ENCODE results near the gene SH3RF3. TPM values are rescaled to one million over a fixed set of nuclear protein-coding genes. Genes with fewer than 3 reads are reported as not detected.

SH3RF3 gene
- total and polyA plus RNA-seq, 2 of the 13 experiments (the other 11 are each of a cell fraction or from before 2014, with no cell fraction given), result 0.04 TPM; not detected in 1

- TF ChIP-seq ZNF800 (CRISPR knock-in tag; IDR thresholded peaks at IDR 0.05) (no peak), RNF219 (CRISPR knock-in tag; IDR thresholded peaks at IDR 0.05) (no peak), ZNF292 (CRISPR knock-in tag; IDR thresholded peaks at IDR 0.05; ENCODE audit: borderline replicate concordance, low read depth) (no peak)
Observed at GRCh38 chr2:109333414-109334210, 204.6 kb downstream of the SH3RF3 start (continued).

GRCh38 chr2:109335631-109336176, 206.7 kb downstream of the SH3RF3 start:
- no peak overlapping the region for H3K9ac ChIP-seq (ENCODE audit: insufficient read depth, low read depth, low read length)
- in situ Hi-C loops (cut with HindIII; ENCODE audit: extremely low pct_ligation_motif_present, low pct_unique_long_range_greater_than_20kb), result no loop called here
- no peaks in the 10 kb centered on the region for H3K4me1 ChIP-seq (ENCODE audit: insufficient read depth, low read length)
- no peak overlapping the region for H3K4me3 ChIP-seq (replicated peaks in 1 of 3; ENCODE audit: insufficient read depth in 1 of 3, low read depth in 2 of 3, low read length in 3 of 3)
- no peak overlapping the region for H3K27ac ChIP-seq (ENCODE audit: extremely low read length, insufficient read depth, low read length)
- H3K27me3 ChIP-seq (ENCODE audit: control insufficient read depth in 1 of 2, insufficient read depth in 2 of 2, low read length in 2 of 2), result peaks cover 0 to 7% of the 10 kb centered on the region in 2 experiments; a peak in 3 of 5 replicates
- ATAC-seq, result no peak
- no TSS peak for BruUV-seq (replicated peaks)
- FAIRE-seq, result no peak
- intact Hi-C loops (cut with micrococcal nuclease; ENCODE audit: unreplicated experiment), result no loop called here
- DNase-seq (ENCODE audit: low spot score), result no peak
- H3K36me3 ChIP-seq (replicated peaks in 1 of 2; ENCODE audit: control insufficient read depth in 1 of 2, insufficient read depth in 2 of 2, low read length in 2 of 2), result no peaks in the 10 kb centered on the region
- no peak overlapping the region for H3K4me2 ChIP-seq (ENCODE audit: low read depth, low read length)
- H3K9me3 ChIP-seq (ENCODE audit: low read length), result no peaks in the 10 kb centered on the region
- H3K79me2 ChIP-seq (ENCODE audit: insufficient read depth, low read length), result no peaks in the 10 kb centered on the region
- 71% methylated on average over 12 of the region's 12 CpGs for WGBS (ENCODE audit: low lambda C conversion rate)
- H4K20me1 ChIP-seq (ENCODE audit: insufficient read depth, low read length), result no peaks in the 10 kb centered on the region
- no peak overlapping the region for H2AFZ ChIP-seq (ENCODE audit: low read length)
- CTCF ChIA-PET (ENCODE audit: low intra/inter-chr PET ratio, low total read pairs), result no interaction called here
- POLR2A ChIA-PET, result no interaction called here
- TF ChIP-seq TOPORS (CRISPR knock-in tag; IDR thresholded peaks at IDR 0.05) (no peak), SMC3 (IDR thresholded peaks at IDR 0.05; ENCODE audit: low read length) (no peak), SIN3B (IDR thresholded peaks at IDR 0.05; ENCODE audit: low read length) (no peak), STAT5B (CRISPR knock-in tag; IDR thresholded peaks at IDR 0.05) (no peak), ZNF263 (CRISPR knock-in tag; IDR thresholded peaks at IDR 0.05) (no peak), ZNF710 (CRISPR knock-in tag; IDR thresholded peaks at IDR 0.05; ENCODE audit: borderline replicate concordance) (no peak), JUND (CRISPR knock-in tag; IDR thresholded peaks at IDR 0.05) (no peak), EP300 (IDR thresholded peaks at IDR 0.05; ENCODE audit: low read depth in 2 of 2, low read length in 2 of 2) (no peak), EP300 (CRISPR knock-in tag; IDR thresholded peaks at IDR 0.05; ENCODE audit: borderline replicate concordance) (no peak), ZNF598 (CRISPR knock-in tag; IDR thresholded peaks at IDR 0.05; ENCODE audit: borderline replicate concordance) (no peak), ZNF883 (CRISPR knock-in tag; IDR thresholded peaks at IDR 0.05; ENCODE audit: not compliant biosample characterization) (no peak), ZNF670 (CRISPR knock-in tag; IDR thresholded peaks at IDR 0.05; ENCODE audit: borderline replicate concordance) (no peak), GATAD1 (CRISPR knock-in tag; IDR thresholded peaks at IDR 0.05) (no peak)
